LNCAP (cell line): ENCODE measurements around the gene RALGAPA1.

Source experiments
- CTCF ChIP-seq: fragments of 450-650 bp; IDR thresholded peaks from 2 replicates; pipeline ENCODE4 v1.5.1; 2017; ENCODE audit warnings: mild to moderate bottlenecking

Gene RALGAPA1

GRCh38 chr14:35553808-35554207 lies 255.3 kb downstream of the RALGAPA1 start:
- no peak for TF ChIP-seq CTCF

DNA sequence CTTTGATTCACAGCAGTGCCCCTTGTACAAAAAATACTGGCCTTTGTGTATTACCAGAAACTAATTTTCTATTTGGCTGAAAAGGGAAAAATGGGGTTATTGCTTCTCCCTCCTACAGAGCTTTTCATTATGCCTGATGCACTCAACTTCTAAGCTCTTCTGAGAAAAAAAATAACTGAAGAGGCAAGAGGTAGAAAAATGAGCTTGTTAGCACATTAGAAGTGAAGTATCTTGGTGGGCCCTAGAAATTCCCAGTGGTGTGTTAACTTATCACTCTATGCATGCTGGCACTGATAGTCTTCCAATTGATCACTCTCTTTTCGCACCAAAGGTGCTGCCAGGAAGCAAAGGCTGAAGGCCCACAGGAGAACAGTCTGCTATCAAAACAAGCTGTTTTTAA lies 258.0 kb downstream of the RALGAPA1 start:
- TF ChIP-seq CTCF, result no peak

DNA sequence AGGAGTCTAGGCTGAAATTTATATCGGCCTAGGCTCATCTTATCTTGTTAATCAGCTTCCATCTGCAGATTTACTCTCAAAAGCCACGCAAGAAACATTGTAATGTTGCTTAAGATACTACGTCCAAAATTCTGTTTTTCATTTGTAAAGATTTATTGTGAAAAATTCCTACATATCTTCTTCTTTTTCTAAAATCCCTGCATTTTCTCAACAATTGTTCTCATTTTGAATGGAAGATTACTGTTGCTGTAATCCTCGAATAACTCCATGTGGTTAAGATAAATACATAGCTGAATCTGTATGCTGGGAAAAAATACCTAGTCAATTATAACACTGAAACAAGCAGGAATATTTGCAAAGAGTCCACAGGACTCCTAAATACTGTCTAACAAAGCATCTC lies 259.5 kb downstream of the RALGAPA1 start:
- no peak for TF ChIP-seq CTCF

DNA sequence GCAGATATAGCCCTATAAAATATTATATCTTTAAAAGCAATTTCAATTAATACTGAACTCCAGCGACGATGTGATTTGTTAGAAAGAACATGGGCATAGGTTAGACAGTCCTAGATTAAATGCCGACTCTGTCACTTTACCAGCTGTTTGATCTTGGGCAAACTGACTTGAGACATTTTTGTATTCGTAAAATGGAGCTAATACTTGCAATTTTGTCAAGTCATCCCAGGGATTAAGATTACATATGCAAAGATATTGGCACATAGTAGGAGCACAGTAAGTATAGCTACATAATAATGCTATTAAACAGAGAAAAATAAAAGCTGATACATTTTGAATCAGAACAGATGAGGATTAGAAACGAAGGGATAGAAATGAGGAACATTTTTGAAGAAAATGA lies 266.1 kb downstream of the RALGAPA1 start:
- no peak for TF ChIP-seq CTCF

DNA sequence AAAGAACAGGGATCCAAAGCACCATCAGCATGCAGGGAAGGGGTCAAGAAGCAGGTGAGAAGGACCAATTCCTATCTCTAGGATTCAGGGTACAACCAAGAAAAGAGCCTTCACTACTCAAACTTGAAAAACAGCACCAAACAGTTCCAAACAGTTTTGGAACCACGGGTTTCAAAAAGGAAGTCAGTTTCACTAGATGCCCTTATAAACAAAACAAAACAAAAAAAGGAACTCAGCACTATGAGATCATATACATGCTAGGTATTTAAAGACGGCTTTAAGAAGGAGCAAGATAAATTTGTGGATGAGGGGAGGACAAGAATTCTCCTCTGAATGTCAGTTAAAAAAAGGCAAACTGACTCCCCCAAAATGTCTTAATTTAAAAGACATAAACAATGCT lies 269.1 kb downstream of the RALGAPA1 start:
- TF ChIP-seq CTCF, result no peak

GRCh38 chr14:35535483-35536112 lies 273.5 kb downstream of the RALGAPA1 start:
- TF ChIP-seq CTCF, result no peak

DNA sequence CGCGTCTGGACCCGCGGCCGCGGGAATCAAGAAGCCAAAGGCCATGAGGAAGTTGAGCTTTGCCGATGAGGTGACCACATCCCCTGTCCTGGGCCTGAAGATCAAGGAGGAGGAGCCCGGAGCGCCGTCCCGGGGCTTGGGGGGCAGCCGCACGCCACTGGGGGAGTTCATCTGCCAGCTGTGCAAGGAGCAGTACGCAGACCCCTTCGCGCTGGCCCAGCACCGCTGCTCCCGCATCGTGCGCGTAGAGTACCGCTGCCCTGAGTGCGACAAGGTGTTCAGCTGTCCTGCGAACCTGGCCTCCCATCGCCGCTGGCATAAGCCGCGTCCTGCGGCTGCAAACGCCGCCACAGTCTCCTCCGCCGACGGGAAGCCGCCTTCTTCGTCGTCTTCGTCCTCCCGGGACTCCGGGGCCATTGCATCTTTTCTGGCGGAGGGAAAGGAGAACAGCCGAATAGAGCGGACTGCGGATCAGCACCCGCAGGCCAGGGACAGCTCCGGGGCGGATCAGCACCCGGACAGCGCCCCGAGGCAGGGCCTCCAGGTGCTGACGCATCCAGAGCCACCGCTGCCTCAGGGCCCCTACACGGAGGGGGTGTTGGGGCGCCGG lies 274.1 kb downstream of the RALGAPA1 start:
- no peak for TF ChIP-seq CTCF
